ENCODE measurements around the gene SDF4.

The SDF4 gene

DNA sequence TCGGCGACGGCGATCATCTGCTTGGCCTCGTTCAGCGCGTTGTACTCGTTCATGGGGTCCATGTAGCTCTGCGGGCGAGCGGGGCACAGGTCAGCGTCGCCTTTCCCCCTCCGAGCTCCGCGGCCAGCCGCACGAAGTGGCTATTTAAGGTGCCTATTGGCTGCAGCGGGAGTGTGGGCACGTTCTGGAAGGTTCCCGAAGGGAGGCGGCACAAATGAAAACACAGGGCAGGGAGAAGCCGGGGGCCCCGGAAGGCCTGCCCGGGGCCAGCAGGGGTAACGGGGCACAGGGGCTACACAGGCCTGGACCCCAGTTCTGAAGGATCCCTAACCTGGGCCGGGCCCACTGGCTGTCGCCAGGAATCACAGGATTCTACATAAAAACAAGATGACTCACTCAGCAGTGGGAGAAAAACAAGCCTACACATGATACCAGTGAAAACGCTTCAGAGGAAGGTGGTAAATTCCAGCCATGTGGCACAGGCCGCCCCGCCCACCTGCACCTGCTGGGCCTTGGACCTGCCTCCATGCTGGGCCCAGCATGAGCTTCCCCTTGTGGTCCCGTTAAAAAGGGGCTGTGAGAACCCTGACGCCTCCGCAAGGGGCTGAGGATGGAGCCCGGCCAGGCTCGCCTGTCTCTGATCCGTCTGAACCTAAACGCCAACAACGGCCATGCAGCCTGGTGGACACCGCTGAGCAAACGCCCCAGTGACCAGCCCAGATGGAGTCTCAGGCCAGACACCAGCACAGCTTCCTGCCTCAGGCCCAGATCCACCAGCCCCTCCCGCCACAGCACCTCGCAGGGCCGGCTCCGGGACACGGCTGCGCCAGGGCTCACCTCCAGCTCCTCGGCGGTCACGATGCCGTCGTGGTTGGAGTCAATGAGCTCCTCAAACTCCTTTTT, 13.9 kb downstream of the SDF4 start:
- peaks cover 69% of the 10 kb centered on the region for H3K36me3 ChIP-seq (ENCODE audit: insufficient read depth, low read length)
- H3K27ac ChIP-seq (ENCODE audit: low read length): no peak overlapping the region
- TF ChIP-seq EZH2 (IDR thresholded peaks at IDR 0.05; ENCODE audit: borderline replicate concordance, low read depth, low read length, severe bottlenecking): no peak
- TF ChIP-seq, protein P1, sequence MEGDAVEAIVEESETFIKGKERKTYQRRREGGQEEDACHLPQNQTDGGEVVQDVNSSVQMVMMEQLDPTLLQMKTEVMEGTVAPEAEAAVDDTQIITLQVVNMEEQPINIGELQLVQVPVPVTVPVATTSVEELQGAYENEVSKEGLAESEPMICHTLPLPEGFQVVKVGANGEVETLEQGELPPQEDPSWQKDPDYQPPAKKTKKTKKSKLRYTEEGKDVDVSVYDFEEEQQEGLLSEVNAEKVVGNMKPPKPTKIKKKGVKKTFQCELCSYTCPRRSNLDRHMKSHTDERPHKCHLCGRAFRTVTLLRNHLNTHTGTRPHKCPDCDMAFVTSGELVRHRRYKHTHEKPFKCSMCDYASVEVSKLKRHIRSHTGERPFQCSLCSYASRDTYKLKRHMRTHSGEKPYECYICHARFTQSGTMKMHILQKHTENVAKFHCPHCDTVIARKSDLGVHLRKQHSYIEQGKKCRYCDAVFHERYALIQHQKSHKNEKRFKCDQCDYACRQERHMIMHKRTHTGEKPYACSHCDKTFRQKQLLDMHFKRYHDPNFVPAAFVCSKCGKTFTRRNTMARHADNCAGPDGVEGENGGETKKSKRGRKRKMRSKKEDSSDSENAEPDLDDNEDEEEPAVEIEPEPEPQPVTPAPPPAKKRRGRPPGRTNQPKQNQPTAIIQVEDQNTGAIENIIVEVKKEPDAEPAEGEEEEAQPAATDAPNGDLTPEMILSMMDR (IDR thresholded peaks at IDR 0.05; ENCODE audit: borderline replicate concordance, extremely low read depth, low read length, poor library complexity, severe bottlenecking): no peak

DNA sequence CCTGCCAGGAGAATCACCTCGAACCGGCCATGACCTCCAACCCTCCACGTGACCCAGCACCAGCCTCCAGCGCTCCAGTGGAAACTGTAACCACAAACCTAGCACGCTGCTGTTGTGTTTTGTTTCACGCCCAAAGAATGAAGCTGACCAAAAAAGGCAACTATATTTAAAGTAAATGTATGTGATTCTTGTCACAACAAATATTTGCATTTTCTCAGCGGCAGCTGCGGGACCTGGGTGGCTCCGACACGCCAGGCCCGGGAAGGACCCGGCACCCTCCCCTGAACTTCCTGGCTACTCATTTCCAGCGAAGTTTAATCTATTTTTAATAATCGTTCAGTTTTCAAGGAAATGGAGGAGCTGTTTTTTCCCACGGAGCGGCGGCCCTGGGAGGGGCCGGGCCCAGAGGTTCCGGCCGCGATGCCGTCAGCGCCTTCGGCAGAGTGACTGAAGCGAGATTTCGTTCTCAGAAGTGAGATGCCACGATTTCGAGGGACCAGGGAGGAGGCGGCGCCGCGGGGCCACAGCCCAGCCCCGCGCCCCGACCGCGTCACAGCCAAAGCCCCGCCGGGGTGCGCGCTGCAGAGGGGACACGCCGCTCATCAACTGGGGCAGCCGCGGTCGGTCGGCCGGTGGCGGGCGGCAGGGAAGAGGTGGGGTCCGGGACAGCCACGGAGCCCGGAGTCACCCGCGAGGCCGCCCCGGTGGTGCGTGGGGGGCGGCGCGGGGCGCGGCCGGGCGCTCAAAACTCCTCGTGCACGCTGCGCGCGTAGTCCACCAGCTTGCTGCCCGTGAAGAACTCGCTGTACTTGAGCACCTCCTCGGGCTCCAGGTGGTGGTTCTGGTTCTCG, 14.8 kb downstream of the SDF4 start:
- no peak for TF ChIP-seq EZH2 (IDR thresholded peaks at IDR 0.05; ENCODE audit: borderline replicate concordance, low read depth, low read length, severe bottlenecking)
- TF ChIP-seq, protein P1 (IDR thresholded peaks at IDR 0.05; ENCODE audit: borderline replicate concordance, extremely low read depth, low read length, poor library complexity, severe bottlenecking): no peak
- peaks cover 3% of the 10 kb centered on the region; the same call in 1 of the 2 replicates for H3K4me1 ChIP-seq (ENCODE audit: insufficient read depth, low read length)
- H3K9ac ChIP-seq (ENCODE audit: low read depth, low read length): no peak overlapping the region
- no peaks in the 10 kb centered on the region for H3K9me3 ChIP-seq (ENCODE audit: insufficient read depth, low read length, severe bottlenecking)
- no peak overlapping the region for H3K27ac ChIP-seq (ENCODE audit: low read length)
- no peaks in the 10 kb centered on the region for H3K79me2 ChIP-seq (ENCODE audit: insufficient read depth, low read length)
- peaks cover 48% of the 10 kb centered on the region for H4K20me1 ChIP-seq (ENCODE audit: insufficient read depth, low read length)
- peaks cover 60% of the 10 kb centered on the region for H3K36me3 ChIP-seq (ENCODE audit: insufficient read depth, low read length)
- H3K4me2 ChIP-seq (ENCODE audit: insufficient read depth, low read length): no peak overlapping the region
- H3K4me3 ChIP-seq (ENCODE audit: low read depth in 1 of 2, low read length in 2 of 2): no peak overlapping the region
- H2AFZ ChIP-seq (ENCODE audit: low read depth, low read length): no peak overlapping the region
- DNase-seq (no peak), ATAC-seq (ENCODE audit: insufficient read depth, low read depth) (no peak)
- H3K27me3 ChIP-seq (ENCODE audit: insufficient read depth, low read length, poor library complexity): no peaks in the 10 kb centered on the region

More for the DNA sequence above, 13.9 kb downstream of the SDF4 start:
- H3K9ac ChIP-seq (ENCODE audit: low read depth, low read length): no peak overlapping the region
- H3K27me3 ChIP-seq (ENCODE audit: insufficient read depth, low read length, poor library complexity): no peaks in the 10 kb centered on the region
- H3K4me1 ChIP-seq (ENCODE audit: insufficient read depth, low read length): peaks cover 3% of the 10 kb centered on the region; the same call in 1 of the 2 replicates
- H2AFZ ChIP-seq (ENCODE audit: low read depth, low read length): no peak overlapping the region
- no peak overlapping the region for H3K4me3 ChIP-seq (ENCODE audit: low read depth in 1 of 2, low read length in 2 of 2)
- H3K4me2 ChIP-seq (ENCODE audit: insufficient read depth, low read length): no peak overlapping the region
- ATAC-seq (ENCODE audit: insufficient read depth, low read depth) (no peak), DNase-seq (no peak)
- peaks cover 53% of the 10 kb centered on the region for H4K20me1 ChIP-seq (ENCODE audit: insufficient read depth, low read length)
- peaks cover 3% of the 10 kb centered on the region; the same call in 1 of the 2 replicates for H3K79me2 ChIP-seq (ENCODE audit: insufficient read depth, low read length)
- no peaks in the 10 kb centered on the region for H3K9me3 ChIP-seq (ENCODE audit: insufficient read depth, low read length, severe bottlenecking)

DNA sequence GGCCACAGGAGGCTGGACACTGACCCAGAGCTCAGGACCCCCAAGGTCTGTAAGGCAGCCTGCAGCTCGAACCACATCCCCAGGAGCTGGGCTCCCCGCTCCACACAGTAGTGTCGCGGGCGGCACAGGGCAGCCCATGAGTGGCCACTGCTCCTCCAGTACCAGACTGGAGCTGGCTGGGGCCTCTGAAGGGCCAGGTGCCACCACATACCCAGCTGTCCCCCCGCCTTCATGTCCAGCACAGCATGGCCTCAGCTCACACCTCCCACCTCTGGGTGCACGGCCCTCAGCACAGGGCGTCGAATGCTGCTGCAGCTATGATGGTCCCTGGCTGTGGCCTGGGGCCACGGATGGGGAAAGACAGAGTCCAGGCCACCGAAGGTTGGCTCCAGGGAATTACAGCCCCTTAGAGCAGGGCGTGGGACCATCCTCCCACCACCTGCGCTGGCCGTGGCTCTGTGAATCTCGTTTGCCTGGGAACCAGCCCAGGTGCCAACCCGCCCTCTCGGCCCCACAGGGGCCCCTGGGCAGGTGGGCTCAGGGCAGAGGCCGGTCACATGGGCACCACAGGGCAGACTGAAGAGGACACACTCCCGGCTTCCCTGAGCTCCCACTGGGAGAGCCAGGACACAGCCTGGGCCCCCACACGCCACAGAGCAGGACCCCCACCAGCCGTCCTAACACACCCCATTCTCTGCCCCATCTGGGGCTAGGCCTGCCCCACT, 15.8 kb downstream of the SDF4 start:
- H3K9me3 ChIP-seq (ENCODE audit: insufficient read depth, low read length, severe bottlenecking): no peaks in the 10 kb centered on the region
- H3K4me2 ChIP-seq (ENCODE audit: insufficient read depth, low read length): no peak overlapping the region
- H3K79me2 ChIP-seq (ENCODE audit: insufficient read depth, low read length): no peaks in the 10 kb centered on the region
- no peak overlapping the region for H3K9ac ChIP-seq (ENCODE audit: low read depth, low read length)
- TF ChIP-seq, protein P1 (IDR thresholded peaks at IDR 0.05; ENCODE audit: borderline replicate concordance, extremely low read depth, low read length, poor library complexity, severe bottlenecking): no peak
- no peak for TF ChIP-seq EZH2 (IDR thresholded peaks at IDR 0.05; ENCODE audit: borderline replicate concordance, low read depth, low read length, severe bottlenecking)
- peaks cover 50% of the 10 kb centered on the region for H3K36me3 ChIP-seq (ENCODE audit: insufficient read depth, low read length)
- no peak overlapping the region for H3K4me3 ChIP-seq (ENCODE audit: low read depth in 1 of 2, low read length in 2 of 2)
- H4K20me1 ChIP-seq (ENCODE audit: insufficient read depth, low read length): peaks cover 45% of the 10 kb centered on the region
- ATAC-seq (ENCODE audit: insufficient read depth, low read depth) (no peak), DNase-seq (no peak)
- peaks cover 3% of the 10 kb centered on the region; the same call in 1 of the 2 replicates for H3K4me1 ChIP-seq (ENCODE audit: insufficient read depth, low read length)
- no peaks in the 10 kb centered on the region for H3K27me3 ChIP-seq (ENCODE audit: insufficient read depth, low read length, poor library complexity)
- H3K27ac ChIP-seq (ENCODE audit: low read length): no peak overlapping the region
- H2AFZ ChIP-seq (ENCODE audit: low read depth, low read length): no peak overlapping the region

All from DND-41 (cell line).